ENCODE results near the gene ESR1. TPM values are rescaled to one million over a fixed set of nuclear protein-coding genes. Genes with fewer than 3 reads are reported as not detected.

The ESR1 gene
- total RNA-seq, 1 experiment from 2014 or later = not detected

DNA sequence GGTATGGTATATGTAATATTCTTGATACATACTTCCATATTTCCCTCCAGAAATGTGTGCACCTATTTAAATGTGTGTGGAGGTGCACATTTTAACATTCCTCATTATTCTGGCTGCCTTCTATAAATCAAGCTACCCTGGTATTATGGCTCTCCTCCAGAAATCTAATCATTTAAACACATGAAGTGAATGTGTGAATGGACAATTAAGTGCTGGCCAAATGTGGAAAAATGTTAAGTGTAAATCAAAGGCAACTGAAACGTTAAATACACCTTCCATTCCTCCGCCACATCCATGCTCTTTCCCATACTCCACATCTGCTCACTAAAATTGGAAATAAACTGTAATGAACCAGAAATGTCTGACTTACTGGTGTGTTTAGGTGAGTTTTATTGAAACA, 24.9 kb upstream of the ESR1 start:
- no peaks in the 10 kb centered on the region for H3K36me3 ChIP-seq (ENCODE audit: control insufficient read depth, insufficient read depth, low read length)
- H3K27ac Mint-ChIP-seq (ENCODE audit: unreplicated experiment) = no peak overlapping the region
- no peaks in the 10 kb centered on the region for H3K36me3 Mint-ChIP-seq (ENCODE audit: insufficient read depth, unreplicated experiment)
- H3K9me3 Mint-ChIP-seq (ENCODE audit: unreplicated experiment) = no peaks in the 10 kb centered on the region
- H3K4me1 Mint-ChIP-seq (ENCODE audit: low read depth, unreplicated experiment) = no peaks in the 10 kb centered on the region
- DNase-seq = no peak
- H3K4me3 Mint-ChIP-seq (ENCODE audit: unreplicated experiment) = no peak overlapping the region
- TF ChIP-seq, protein P1, sequence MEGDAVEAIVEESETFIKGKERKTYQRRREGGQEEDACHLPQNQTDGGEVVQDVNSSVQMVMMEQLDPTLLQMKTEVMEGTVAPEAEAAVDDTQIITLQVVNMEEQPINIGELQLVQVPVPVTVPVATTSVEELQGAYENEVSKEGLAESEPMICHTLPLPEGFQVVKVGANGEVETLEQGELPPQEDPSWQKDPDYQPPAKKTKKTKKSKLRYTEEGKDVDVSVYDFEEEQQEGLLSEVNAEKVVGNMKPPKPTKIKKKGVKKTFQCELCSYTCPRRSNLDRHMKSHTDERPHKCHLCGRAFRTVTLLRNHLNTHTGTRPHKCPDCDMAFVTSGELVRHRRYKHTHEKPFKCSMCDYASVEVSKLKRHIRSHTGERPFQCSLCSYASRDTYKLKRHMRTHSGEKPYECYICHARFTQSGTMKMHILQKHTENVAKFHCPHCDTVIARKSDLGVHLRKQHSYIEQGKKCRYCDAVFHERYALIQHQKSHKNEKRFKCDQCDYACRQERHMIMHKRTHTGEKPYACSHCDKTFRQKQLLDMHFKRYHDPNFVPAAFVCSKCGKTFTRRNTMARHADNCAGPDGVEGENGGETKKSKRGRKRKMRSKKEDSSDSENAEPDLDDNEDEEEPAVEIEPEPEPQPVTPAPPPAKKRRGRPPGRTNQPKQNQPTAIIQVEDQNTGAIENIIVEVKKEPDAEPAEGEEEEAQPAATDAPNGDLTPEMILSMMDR (IDR thresholded peaks at IDR 0.05; ENCODE audit: insufficient read depth in 1 of 2, low read depth in 1 of 2, low read length in 1 of 2, severe bottlenecking in 1 of 2, unreplicated experiment in 1 of 2) = no peak
- CTCF ChIA-PET = no interaction called here
- H3K27me3 Mint-ChIP-seq (ENCODE audit: insufficient read depth, unreplicated experiment) = no peaks in the 10 kb centered on the region
- intact Hi-C loops (cut with micrococcal nuclease; ENCODE audit: unreplicated experiment) = no loop called here
- POLR2A ChIA-PET = no interaction called here
- no peaks in the 10 kb centered on the region for H3K9me3 ChIP-seq
- no peaks in the 10 kb centered on the region for H3K27me3 ChIP-seq (replicated peaks; ENCODE audit: control insufficient read depth, insufficient read depth, low read length)
- no peak overlapping the region for H3K4me3 ChIP-seq (ENCODE audit: low read depth, low read length)
- no peaks in the 10 kb centered on the region for H3K4me1 ChIP-seq
- no TSS peak for BruUV-seq (replicated peaks)

- H3K4me1 Mint-ChIP-seq (ENCODE audit: low read depth, unreplicated experiment) = no peaks in the 10 kb centered on the region
- no peaks in the 10 kb centered on the region for H3K36me3 ChIP-seq (ENCODE audit: control insufficient read depth, insufficient read depth, low read length)
- TF ChIP-seq, protein P1 (IDR thresholded peaks at IDR 0.05; ENCODE audit: insufficient read depth in 1 of 2, low read depth in 1 of 2, low read length in 1 of 2, severe bottlenecking in 1 of 2, unreplicated experiment in 1 of 2) = no peak
- H3K9me3 ChIP-seq = no peaks in the 10 kb centered on the region
- no peaks in the 10 kb centered on the region for H3K4me1 ChIP-seq
- no peak overlapping the region for H3K4me3 ChIP-seq (ENCODE audit: low read depth, low read length)
- no peak overlapping the region for H3K27ac Mint-ChIP-seq (ENCODE audit: unreplicated experiment)
- intact Hi-C loops (cut with micrococcal nuclease; ENCODE audit: unreplicated experiment) = no loop called here
- no peak for DNase-seq
- no peaks in the 10 kb centered on the region for H3K27me3 Mint-ChIP-seq (ENCODE audit: insufficient read depth, unreplicated experiment)
- no peaks in the 10 kb centered on the region for H3K27me3 ChIP-seq (replicated peaks; ENCODE audit: control insufficient read depth, insufficient read depth, low read length)
- no TSS peak for BruUV-seq (replicated peaks)
- no peak overlapping the region for H3K4me3 Mint-ChIP-seq (ENCODE audit: unreplicated experiment)
- POLR2A ChIA-PET = no interaction called here
- no peaks in the 10 kb centered on the region for H3K9me3 Mint-ChIP-seq (ENCODE audit: unreplicated experiment)
- no peaks in the 10 kb centered on the region for H3K36me3 Mint-ChIP-seq (ENCODE audit: insufficient read depth, unreplicated experiment)
- CTCF ChIA-PET = no interaction called here
Observed at GRCh38 chr6:151783692-151784091, 23.8 kb upstream of the ESR1 start.

DNA sequence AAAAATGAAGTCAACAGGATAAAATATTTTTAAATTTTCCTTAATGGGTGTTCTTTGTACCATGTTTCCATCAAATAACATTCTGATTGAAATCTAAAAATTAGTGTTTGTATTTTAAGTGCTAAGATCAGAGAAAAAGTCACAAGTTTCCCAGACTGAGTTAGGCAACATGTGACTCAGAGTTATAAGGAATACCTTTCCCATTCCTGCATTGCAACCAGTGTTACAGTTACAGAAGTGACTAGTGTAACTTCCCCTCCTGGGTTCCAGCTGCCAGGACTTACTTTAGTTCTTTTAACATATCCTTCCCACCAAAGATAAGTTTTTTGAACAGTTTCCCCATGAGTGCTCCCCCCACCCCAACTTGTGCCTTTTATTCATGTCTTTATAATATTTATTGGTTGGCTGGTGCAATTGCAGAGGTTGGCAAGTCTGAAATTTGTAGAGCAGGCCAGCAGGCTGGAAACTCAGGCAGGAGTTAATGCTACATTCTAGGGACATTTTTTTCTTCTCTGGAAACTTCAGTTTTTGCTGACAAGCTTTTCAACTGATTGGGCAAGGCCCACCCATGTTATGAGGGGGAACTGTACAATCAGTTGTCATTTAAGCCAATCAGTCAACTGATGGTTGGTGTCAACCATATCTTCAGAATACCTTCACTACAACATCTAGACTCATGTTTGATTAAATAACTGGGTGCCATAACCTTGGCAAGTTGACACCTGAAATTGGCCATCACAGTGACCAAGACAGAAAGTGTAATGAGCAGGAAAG, 22.9 kb upstream of the ESR1 start:
- Histone ChIP-seq H3K4me1 (no peaks in the 10 kb centered on the region), H3K27me3 (replicated peaks; ENCODE audit: control insufficient read depth, insufficient read depth, low read length) (no peaks in the 10 kb centered on the region), H3K9me3 (no peaks in the 10 kb centered on the region), H3K4me3 (ENCODE audit: low read depth, low read length) (no peak overlapping the region), H3K36me3 (ENCODE audit: control insufficient read depth, insufficient read depth, low read length) (no peaks in the 10 kb centered on the region)
- intact Hi-C loops (cut with micrococcal nuclease; ENCODE audit: unreplicated experiment) = no loop called here
- no TSS peak for BruUV-seq (replicated peaks)
- POLR2A ChIA-PET = no interaction called here
- Mint-ChIP-seq H3K36me3 (ENCODE audit: insufficient read depth, unreplicated experiment) (no peaks in the 10 kb centered on the region), H3K9me3 (ENCODE audit: unreplicated experiment) (no peaks in the 10 kb centered on the region), H3K27ac (ENCODE audit: unreplicated experiment) (no peak overlapping the region), H3K4me3 (ENCODE audit: unreplicated experiment) (no peak overlapping the region), H3K4me1 (ENCODE audit: low read depth, unreplicated experiment) (no peaks in the 10 kb centered on the region), H3K27me3 (ENCODE audit: insufficient read depth, unreplicated experiment) (no peaks in the 10 kb centered on the region)
- TF ChIP-seq, protein P1 (IDR thresholded peaks at IDR 0.05; ENCODE audit: insufficient read depth in 1 of 2, low read depth in 1 of 2, low read length in 1 of 2, severe bottlenecking in 1 of 2, unreplicated experiment in 1 of 2) = no peak
- DNase-seq = no peak
- CTCF ChIA-PET = no interaction called here

Data from Caco-2 (cell line).